ENCODE results near the gene AFAP1L2. TPM values are rescaled to one million over a fixed set of nuclear protein-coding genes. Genes with fewer than 3 reads are reported as not detected.
A peak's percentile ranks its signal among the peaks of the same experiment; 100 is the strongest.

AFAP1L2 gene
- polyA plus RNA-seq, 3 donors, result 0.01 to 0.43 TPM; not detected in 1

DNA sequence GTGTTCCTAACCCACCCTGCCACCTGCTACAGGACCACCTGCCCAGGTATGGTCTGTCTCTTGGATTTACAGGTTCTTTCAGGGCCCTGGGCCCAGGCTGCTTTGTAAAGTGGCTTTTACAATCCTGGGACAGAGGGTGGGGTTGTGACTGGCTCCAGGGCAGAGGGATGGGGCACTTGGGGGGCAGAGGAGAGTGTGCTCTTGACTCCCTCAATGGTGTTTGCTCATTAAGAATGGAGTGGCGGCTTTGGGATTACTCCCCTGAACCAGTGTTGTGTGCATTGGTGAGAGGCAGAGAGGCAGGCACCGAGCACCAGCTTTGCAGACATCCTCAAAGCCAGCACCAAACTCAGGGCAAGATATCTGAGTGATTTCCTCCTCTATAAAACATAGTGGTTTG lies 121.8 kb downstream of the AFAP1L2 start:
- intact Hi-C loops (cut with micrococcal nuclease), result no loop called here
- no peak overlapping the region for H3K27ac ChIP-seq (ENCODE audit: low read depth in 1 of 2, low read length in 2 of 2)
- no peak for TF ChIP-seq CTCF (IDR thresholded peaks at IDR 0.05)
- H3K9ac ChIP-seq (ENCODE audit: insufficient read depth, low read length, poor library complexity, severe bottlenecking), result no peak overlapping the region
- no CpG with 5 or more reads among the region's 2 CpGs for WGBS (ENCODE audit: insufficient coverage)
- no peak for DNase-seq
- no peaks in the 10 kb centered on the region for H3K79me2 ChIP-seq (ENCODE audit: insufficient read depth, low read length)
- no peak overlapping the region for H3K4me2 ChIP-seq (replicated peaks; ENCODE audit: extremely low read depth, low read length, poor library complexity, severe bottlenecking)
- peaks cover 0 to 3% (median 2%) of the 10 kb centered on the region in 3 donors for H3K27me3 Mint-ChIP-seq (ENCODE audit: low read depth in 3 of 3)
- peaks cover 2% of the 10 kb centered on the region for H3K4me1 Mint-ChIP-seq
- peaks cover 0 to 3% (median 0%) of the 10 kb centered on the region in 7 donors for H3K9me3 Mint-ChIP-seq
- H3K9me3 ChIP-seq (replicated peaks in 1 of 2; ENCODE audit: control insufficient read depth in 1 of 2, insufficient read depth in 1 of 2, low read length in 2 of 2), result no peaks in the 10 kb centered on the region
- no peak overlapping the region for H3K4me3 Mint-ChIP-seq
- H2AFZ ChIP-seq (ENCODE audit: insufficient read depth, low read depth, low read length, poor library complexity, severe bottlenecking), result peak overlapping the region; percentile 41
- H3K36me3 Mint-ChIP-seq, result no peaks in the 10 kb centered on the region
- H3K27me3 ChIP-seq (ENCODE audit: control insufficient read depth in 2 of 2, insufficient read depth in 2 of 2, low read length in 2 of 2), result no peaks in the 10 kb centered on the region
- H3K4me1 ChIP-seq (ENCODE audit: control insufficient read depth in 1 of 2, insufficient read depth in 2 of 2, low read length in 2 of 2), result no peaks in the 10 kb centered on the region
- H3K36me3 ChIP-seq (replicated peaks in 1 of 2; ENCODE audit: control insufficient read depth in 1 of 2, insufficient read depth in 2 of 2, low read length in 2 of 2), result no peaks in the 10 kb centered on the region
- peak overlapping the region in 3 of 7 donors; percentile 37 to 65 (median 43) for H3K27ac Mint-ChIP-seq
- H3K4me3 ChIP-seq (replicated peaks in 1 of 3; ENCODE audit: low read depth in 2 of 3, low read length in 3 of 3), result no peak overlapping the region
- no peaks in the 10 kb centered on the region for H4K20me1 ChIP-seq (ENCODE audit: insufficient read depth, low read length)

DNA sequence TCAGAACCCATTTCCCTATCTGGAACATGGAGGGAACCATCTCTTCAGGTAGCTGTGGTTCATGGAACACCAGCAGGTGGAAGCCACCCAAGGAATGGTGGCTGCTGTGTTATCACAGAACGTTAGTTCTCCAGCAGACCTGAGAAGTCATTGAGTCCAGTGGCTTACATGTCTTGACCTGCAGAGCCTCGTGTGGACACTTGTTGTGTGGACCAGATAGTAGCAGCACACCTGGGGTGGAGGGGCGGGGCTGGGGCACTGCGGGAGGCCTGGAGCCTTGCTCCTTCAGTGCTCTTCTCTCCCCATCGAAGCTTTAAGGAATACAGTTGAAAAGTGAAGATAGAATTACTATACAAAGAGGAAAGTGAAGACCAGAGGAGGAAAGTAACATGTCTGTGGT lies 122.8 kb downstream of the AFAP1L2 start:
- 94% methylated on average over 2 of the region's 5 CpGs for WGBS (ENCODE audit: insufficient coverage)
- Mint-ChIP-seq H3K27ac (peak overlapping the region in 1 of 7 donors; percentile 50), H3K27me3 (ENCODE audit: low read depth in 3 of 3) (peaks cover 0 to 4% (median 2%) of the 10 kb centered on the region in 3 donors), H3K9me3 (peaks cover 0 to 3% (median 0%) of the 10 kb centered on the region in 7 donors), H3K36me3 (no peaks in the 10 kb centered on the region), H3K4me1 (peaks cover 2% of the 10 kb centered on the region), H3K4me3 (no peak overlapping the region)
- Histone ChIP-seq H2AFZ (ENCODE audit: insufficient read depth, low read depth, low read length, poor library complexity, severe bottlenecking) (no peak overlapping the region), H3K36me3 (replicated peaks in 1 of 2; ENCODE audit: control insufficient read depth in 1 of 2, insufficient read depth in 2 of 2, low read length in 2 of 2) (no peaks in the 10 kb centered on the region), H3K27me3 (ENCODE audit: control insufficient read depth in 2 of 2, insufficient read depth in 2 of 2, low read length in 2 of 2) (no peaks in the 10 kb centered on the region), H3K79me2 (ENCODE audit: insufficient read depth, low read length) (no peaks in the 10 kb centered on the region), H3K4me2 (replicated peaks; ENCODE audit: extremely low read depth, low read length, poor library complexity, severe bottlenecking) (no peak overlapping the region), H3K9ac (ENCODE audit: insufficient read depth, low read length, poor library complexity, severe bottlenecking) (no peak overlapping the region), H3K4me3 (replicated peaks in 1 of 3; ENCODE audit: low read depth in 2 of 3, low read length in 3 of 3) (no peak overlapping the region), H3K4me1 (ENCODE audit: control insufficient read depth in 1 of 2, insufficient read depth in 2 of 2, low read length in 2 of 2) (no peaks in the 10 kb centered on the region), H3K9me3 (replicated peaks in 1 of 2; ENCODE audit: control insufficient read depth in 1 of 2, insufficient read depth in 1 of 2, low read length in 2 of 2) (no peaks in the 10 kb centered on the region), H4K20me1 (ENCODE audit: insufficient read depth, low read length) (no peaks in the 10 kb centered on the region), H3K27ac (ENCODE audit: low read depth in 1 of 2, low read length in 2 of 2) (no peak overlapping the region)
- intact Hi-C loops (cut with micrococcal nuclease), result no loop called here
- DNase-seq, result no peak
- no peak for TF ChIP-seq CTCF (IDR thresholded peaks at IDR 0.05)
